UCSD-AML1 (cell line): Measurements from ENCODE around the gene SDSL.

ENCODE experiments used
- DNase-seq: peaks from one replicate; lab custom pipeline; 2025; ENCODE audit not compliant: unreplicated experiment; lab: John Stamatoyannopoulos, UW

SDSL gene

GRCh38 chr12:113467502-113468364 is 45.6 kb downstream of the SDSL start:
- no peak for DNase-seq

GRCh38 chr12:113468365-113469223 is 46.4 kb downstream of the SDSL start:
- no peak for DNase-seq

- DNase-seq = no peak
Measured at GRCh38 chr12:113469224-113469948, 47.2 kb downstream of the SDSL start.

- no peak for DNase-seq
Measured at GRCh38 chr12:113469949-113470743, 48.0 kb downstream of the SDSL start.

- no peak for DNase-seq
Measured at GRCh38 chr12:113470871-113471618, 48.9 kb downstream of the SDSL start.

GRCh38 chr12:113471619-113472171 is 49.5 kb downstream of the SDSL start, which contains the start of gene LHX5:
Gene LHX5 (minus strand): TSS chr12:113471871. CDS start chr12:113471498, 373 bp downstream.
- DNase-seq = no peak

- DNase-seq = no peak
Measured at GRCh38 chr12:113472191-113473121, 50.3 kb downstream of the SDSL start.

- no peak for DNase-seq
Measured at GRCh38 chr12:113473400-113473799, 51.2 kb downstream of the SDSL start.

GRCh38 chr12:113473942-113474341 is 51.8 kb downstream of the SDSL start:
- DNase-seq = no peak

- DNase-seq = no peak
Measured at GRCh38 chr12:113474635-113475436, 52.7 kb downstream of the SDSL start.

GRCh38 chr12:113475451-113476175 is 53.4 kb downstream of the SDSL start:
- no peak for DNase-seq

- DNase-seq = no peak
Measured at GRCh38 chr12:113476176-113476986, 54.2 kb downstream of the SDSL start.

GRCh38 chr12:113477171-113477841 is 55.1 kb downstream of the SDSL start:
- no peak for DNase-seq

GRCh38 chr12:113477842-113478215 is 55.6 kb downstream of the SDSL start:
- DNase-seq = no peak

GRCh38 chr12:113478351-113479011 is 56.3 kb downstream of the SDSL start:
- no peak for DNase-seq
